ENCODE results near the gene PRKCQ. TPM values are rescaled to one million over a fixed set of nuclear protein-coding genes. Genes with fewer than 3 reads are reported as not detected.

The PRKCQ gene
- total and polyA plus RNA-seq, 2 of the 8 experiments (the other 6 are each of a cell fraction or from before 2014, with no cell fraction given): 9.1 to 22.6 TPM

GRCh38 chr10:6382081-6382480, 198.0 kb downstream of the PRKCQ start:
- Histone ChIP-seq H3K18ac (ENCODE audit: extremely low read depth, low read length) (no peak overlapping the region), H2BK20ac (ENCODE audit: low read length) (no peak overlapping the region), H4K91ac (replicated peaks; ENCODE audit: insufficient read length, low read length) (no peak overlapping the region), H2BK12ac (ENCODE audit: low read depth, low read length) (no peak overlapping the region), H3K23me2 (ENCODE audit: low read depth, low read length) (no peaks in the 10 kb centered on the region), H2AFZ (ENCODE audit: low read length) (no peak overlapping the region), H4K8ac (ENCODE audit: extremely low read depth, insufficient read depth, low read length) (no peak overlapping the region), H4K5ac (ENCODE audit: insufficient read length, low read depth, low read length) (no peak overlapping the region), H3K79me1 (ENCODE audit: low read depth, low read length) (no peaks in the 10 kb centered on the region), H3K4ac (replicated peaks; ENCODE audit: insufficient read length, low read depth, low read length) (no peak overlapping the region), H3K23ac (ENCODE audit: insufficient read length) (no peak overlapping the region), H3K9ac (replicated peaks in 1 of 4; ENCODE audit: extremely low read depth in 1 of 4, low read depth in 3 of 4, low read length in 3 of 4) (no peak overlapping the region), H3K4me3 (ENCODE audit: extremely low read depth in 1 of 4, insufficient read depth in 2 of 4, low read depth in 3 of 4, low read length in 4 of 4) (no peak overlapping the region), H4K20me1 (replicated peaks in 1 of 2; ENCODE audit: control insufficient read depth in 1 of 2, insufficient read depth in 2 of 2, low read length in 2 of 2) (peaks cover 0 to 1% of the 10 kb centered on the region in 2 experiments), H3K79me2 (ENCODE audit: control insufficient read depth in 1 of 2, insufficient read depth in 2 of 2, low read length in 2 of 2) (no peaks in the 10 kb centered on the region; a peak in 1 of 4 replicates), H2BK120ac (replicated peaks; ENCODE audit: low read depth, low read length) (no peak overlapping the region), H3K36me3 (ENCODE audit: control insufficient read depth in 2 of 4, insufficient read depth in 4 of 4, low read length in 3 of 4) (no peaks in the 10 kb centered on the region; a peak in 2 of 8 replicates), H2BK15ac (ENCODE audit: low read length) (no peak overlapping the region), H3K27ac (ENCODE audit: low read depth, low read length) (no peak overlapping the region), H3K56ac (replicated peaks; ENCODE audit: insufficient read length, low read depth, low read length) (no peak overlapping the region), H2BK5ac (ENCODE audit: low read depth, low read length) (no peak overlapping the region), H2AK5ac (ENCODE audit: low read depth, low read length) (no peak overlapping the region), H3K9me3 (ENCODE audit: insufficient read depth in 2 of 2, low read depth in 1 of 2, low read length in 1 of 2) (peaks cover 34 to 40% of the 10 kb centered on the region in 2 experiments), H3K4me1 (replicated peaks in 1 of 4; ENCODE audit: control insufficient read depth in 3 of 4, insufficient read depth in 4 of 4, low read length in 3 of 4) (no peaks in the 10 kb centered on the region), H3K27me3 (replicated peaks in 1 of 4; ENCODE audit: control insufficient read depth in 3 of 4, extremely low read depth in 1 of 4, insufficient read depth in 3 of 4, low read length in 3 of 4) (no peaks in the 10 kb centered on the region), H3K14ac (ENCODE audit: insufficient read length) (no peak overlapping the region), H3K4me2 (ENCODE audit: insufficient read depth in 1 of 2, low read depth in 2 of 2, low read length in 2 of 2) (no peak overlapping the region)
- ChIA-PET POLR2A (ENCODE audit: partially characterized antibody) (no interaction called here), CTCF (ENCODE audit: partially characterized antibody) (interaction anchor here (1.2 to 1.4 kb wide), 2 partner anchors 31 to 71 kb away, joined by 3 to 4 read pairs; no protein-coding TSS in a partner anchor)
- FAIRE-seq: no peak
- DNase-seq (ENCODE audit: low read depth in 1 of 2, low spot score in 2 of 2): no peak
- WGBS, 2 experiments (ENCODE audit: extremely low coverage in 1 of 2, insufficient coverage in 1 of 2, insufficient read length in 1 of 2, insufficient replicate concordance in 2 of 2, low coverage in 1 of 2, low lambda C conversion rate in 2 of 2, missing lambda C conversion rate in 1 of 2): 78% methylated on average over 7 of the region's 7 CpGs; no CpG with 5 or more reads in 1 of the 2 experiments
- TF ChIP-seq MAFK (IDR thresholded peaks at IDR 0.05; ENCODE audit: low read depth, low read length) (no peak), SP2 (IDR thresholded peaks at IDR 0.05; ENCODE audit: low read length) (no peak), USF2 (IDR thresholded peaks at IDR 0.05; ENCODE audit: low read length) (no peak), FOSL1 (IDR thresholded peaks at IDR 0.05; ENCODE audit: insufficient read depth, low read depth, low read length) (no peak), CTCF (IDR thresholded peaks at IDR 0.05; ENCODE audit: control extremely low read depth in 1 of 3, insufficient read depth in 1 of 3, low read depth in 1 of 3, low read length in 3 of 3) (no peak), SAP30 (IDR thresholded peaks at IDR 0.05; ENCODE audit: insufficient read depth, insufficient replicate concordance, low read length) (no peak), KDM4A (IDR thresholded peaks at IDR 0.05; ENCODE audit: low read depth, low read length, severe bottlenecking) (no peak), RNF2 (IDR thresholded peaks at IDR 0.05; ENCODE audit: borderline replicate concordance, low read depth, low read length, missing control alignments, poor library complexity, severe bottlenecking) (no peak), PHF8 (conservative IDR thresholded peaks at IDR 0.05; ENCODE audit: low read depth, low read length) (no peak)
